ENCODE data around the gene SLC9A2. TPM values are rescaled to one million over a fixed set of nuclear protein-coding genes. Genes with fewer than 3 reads are reported as not detected.

The SLC9A2 gene
- total RNA-seq, 2 donors from 2014 or later: 0.22 TPM; not detected in 1

DNA sequence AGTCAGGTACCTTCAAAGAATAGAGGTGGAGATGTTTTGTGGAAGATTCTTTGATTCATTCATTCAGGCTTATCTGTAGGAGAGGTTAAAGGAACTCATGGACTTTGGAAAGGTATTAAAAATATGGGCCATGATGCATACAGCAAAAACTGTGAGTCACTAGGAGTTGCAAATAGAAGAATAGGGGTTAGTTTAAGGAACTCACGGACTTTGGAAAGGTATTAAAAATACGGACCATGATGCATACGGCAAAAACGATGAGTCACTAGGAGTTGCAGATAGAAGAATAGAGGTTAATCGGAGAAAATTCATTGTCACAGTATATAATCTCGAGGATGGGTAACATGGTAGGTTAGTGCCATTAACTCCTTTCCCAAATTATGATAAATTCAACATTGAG, 41.2 kb downstream of the SLC9A2 start:
- Histone ChIP-seq H3K36me3 (no peaks in the 10 kb centered on the region), H3K4me1 (no peaks in the 10 kb centered on the region), H3K4me3 (no peak overlapping the region), H3K9me3 (no peaks in the 10 kb centered on the region), H3K27ac (no peak overlapping the region), H3K27me3 (no peaks in the 10 kb centered on the region)
- DNase-seq (ENCODE audit: low spot score): no peak
- TF ChIP-seq, protein P1, sequence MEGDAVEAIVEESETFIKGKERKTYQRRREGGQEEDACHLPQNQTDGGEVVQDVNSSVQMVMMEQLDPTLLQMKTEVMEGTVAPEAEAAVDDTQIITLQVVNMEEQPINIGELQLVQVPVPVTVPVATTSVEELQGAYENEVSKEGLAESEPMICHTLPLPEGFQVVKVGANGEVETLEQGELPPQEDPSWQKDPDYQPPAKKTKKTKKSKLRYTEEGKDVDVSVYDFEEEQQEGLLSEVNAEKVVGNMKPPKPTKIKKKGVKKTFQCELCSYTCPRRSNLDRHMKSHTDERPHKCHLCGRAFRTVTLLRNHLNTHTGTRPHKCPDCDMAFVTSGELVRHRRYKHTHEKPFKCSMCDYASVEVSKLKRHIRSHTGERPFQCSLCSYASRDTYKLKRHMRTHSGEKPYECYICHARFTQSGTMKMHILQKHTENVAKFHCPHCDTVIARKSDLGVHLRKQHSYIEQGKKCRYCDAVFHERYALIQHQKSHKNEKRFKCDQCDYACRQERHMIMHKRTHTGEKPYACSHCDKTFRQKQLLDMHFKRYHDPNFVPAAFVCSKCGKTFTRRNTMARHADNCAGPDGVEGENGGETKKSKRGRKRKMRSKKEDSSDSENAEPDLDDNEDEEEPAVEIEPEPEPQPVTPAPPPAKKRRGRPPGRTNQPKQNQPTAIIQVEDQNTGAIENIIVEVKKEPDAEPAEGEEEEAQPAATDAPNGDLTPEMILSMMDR (IDR thresholded peaks at IDR 0.05): no peak

DNA sequence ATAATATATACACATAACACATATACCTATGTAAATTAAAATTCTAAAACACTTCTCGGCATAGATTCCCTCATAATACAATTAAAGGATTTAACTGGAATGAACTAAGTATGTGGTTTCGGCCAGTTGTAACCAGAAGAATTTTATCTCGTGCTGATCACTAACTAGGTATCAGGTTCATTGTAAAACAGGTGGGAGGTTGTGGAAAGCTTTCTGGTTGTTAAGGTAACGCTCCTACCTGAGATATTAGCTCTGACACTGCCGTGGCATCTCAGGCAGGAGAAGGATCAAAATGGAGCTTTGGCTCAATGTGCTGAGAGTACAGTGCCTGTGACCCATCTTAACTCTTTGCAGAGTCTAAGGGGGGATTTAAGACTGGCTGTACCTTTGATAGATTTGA, 42.5 kb downstream of the SLC9A2 start:
- Histone ChIP-seq H3K4me3 (no peak overlapping the region), H3K4me1 (no peaks in the 10 kb centered on the region), H3K9me3 (no peaks in the 10 kb centered on the region), H3K27ac (no peak overlapping the region), H3K27me3 (no peaks in the 10 kb centered on the region), H3K36me3 (no peaks in the 10 kb centered on the region)
- DNase-seq (ENCODE audit: low spot score): no peak
- TF ChIP-seq, protein P1 (IDR thresholded peaks at IDR 0.05): no peak

DNA sequence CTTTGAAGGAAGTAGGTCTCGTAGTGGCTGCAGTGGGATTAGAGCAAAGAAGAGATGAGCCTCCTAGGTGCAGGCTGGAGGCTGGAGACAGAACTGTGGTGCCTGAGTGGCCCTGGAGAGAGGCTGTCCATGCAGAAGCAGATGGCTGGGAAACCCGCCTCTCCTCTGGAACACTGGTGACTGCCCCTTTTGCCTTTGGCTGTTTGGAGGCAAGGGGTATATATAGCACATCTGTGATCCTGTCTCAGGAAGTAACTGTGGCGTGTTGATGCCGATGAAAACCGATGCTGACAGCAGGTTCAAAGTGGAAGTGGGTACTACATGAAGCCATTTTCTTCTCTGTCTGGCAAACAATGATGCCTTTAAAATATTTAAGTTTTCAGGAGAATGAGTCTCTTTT, 43.5 kb downstream of the SLC9A2 start:
- Histone ChIP-seq H3K27me3 (no peaks in the 10 kb centered on the region), H3K36me3 (no peaks in the 10 kb centered on the region), H3K27ac (no peak overlapping the region), H3K4me3 (no peak overlapping the region), H3K9me3 (no peaks in the 10 kb centered on the region), H3K4me1 (no peaks in the 10 kb centered on the region)
- TF ChIP-seq, protein P1 (IDR thresholded peaks at IDR 0.05): no peak
- DNase-seq (ENCODE audit: low spot score): no peak

DNA sequence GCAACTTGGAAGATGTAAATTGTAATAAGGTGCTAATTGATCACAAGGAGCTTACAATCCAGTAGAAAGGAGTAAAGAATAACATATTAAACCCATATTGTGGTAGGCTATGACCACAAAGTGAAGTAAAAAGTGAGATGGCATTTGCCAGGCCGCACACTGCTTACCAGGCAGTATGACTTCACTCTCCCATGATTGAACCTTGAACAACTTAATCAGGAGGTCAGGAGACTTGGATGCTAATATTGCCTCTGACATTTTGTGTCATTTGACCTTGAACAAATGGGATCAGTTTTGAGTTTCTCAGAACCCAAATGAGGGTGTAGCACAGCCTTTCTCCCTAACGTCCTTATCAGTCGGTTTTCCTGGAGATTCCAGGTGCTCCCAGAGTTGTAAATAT, 44.0 kb downstream of the SLC9A2 start:
- DNase-seq (ENCODE audit: low spot score): no peak
- TF ChIP-seq, protein P1 (IDR thresholded peaks at IDR 0.05): no peak
- Histone ChIP-seq H3K4me3 (no peak overlapping the region), H3K9me3 (no peaks in the 10 kb centered on the region), H3K36me3 (no peaks in the 10 kb centered on the region), H3K27ac (no peak overlapping the region), H3K4me1 (no peaks in the 10 kb centered on the region), H3K27me3 (no peaks in the 10 kb centered on the region)

DNA sequence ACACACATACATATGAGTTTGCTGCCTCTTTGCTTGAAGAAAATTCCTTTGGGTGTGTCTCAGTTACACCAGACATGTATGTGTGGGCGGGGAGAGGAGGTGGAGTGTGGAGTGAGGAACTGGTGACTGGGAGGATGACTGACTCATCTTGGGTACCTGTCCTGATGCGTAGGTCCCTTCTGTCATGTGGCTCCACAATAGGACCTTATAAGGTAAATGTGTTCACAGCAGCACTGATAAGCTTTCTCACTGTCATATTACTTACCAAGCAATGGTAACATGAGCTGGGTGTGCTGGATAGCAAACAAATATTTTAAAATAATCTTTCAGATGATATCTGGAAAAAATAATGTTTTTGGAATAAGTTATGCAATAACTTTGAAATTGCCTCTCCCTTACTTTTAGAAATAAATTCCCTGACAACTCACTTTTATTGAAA, 45.1 kb downstream of the SLC9A2 start:
- Histone ChIP-seq H3K4me1 (no peaks in the 10 kb centered on the region), H3K36me3 (no peaks in the 10 kb centered on the region), H3K9me3 (no peaks in the 10 kb centered on the region), H3K4me3 (no peak overlapping the region), H3K27me3 (no peaks in the 10 kb centered on the region), H3K27ac (no peak overlapping the region)
- TF ChIP-seq, protein P1 (IDR thresholded peaks at IDR 0.05): no peak
- DNase-seq (ENCODE audit: low spot score): no peak

DNA sequence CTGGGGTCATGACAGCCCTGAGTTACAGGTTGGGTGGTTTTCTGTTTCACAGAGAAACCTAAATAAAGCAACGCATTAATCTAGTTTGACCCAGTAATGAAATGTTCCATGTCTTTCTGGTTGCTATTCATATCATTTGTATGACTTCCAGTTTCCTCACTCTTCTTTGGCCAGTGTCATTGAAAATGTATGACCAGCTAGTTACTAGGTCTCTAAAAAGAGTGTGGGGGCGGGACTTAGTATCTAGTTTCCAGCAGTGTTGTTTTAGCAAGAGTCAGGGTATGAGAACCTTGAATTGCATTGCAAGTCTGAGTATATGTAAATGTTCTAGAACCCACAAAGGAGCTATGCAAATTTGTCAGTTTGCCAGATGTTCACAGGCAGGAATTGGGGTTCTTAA, 47.7 kb downstream of the SLC9A2 start:
- H3K36me3 ChIP-seq: no peaks in the 10 kb centered on the region
- TF ChIP-seq, protein P1 (IDR thresholded peaks at IDR 0.05): no peak
- H3K27ac ChIP-seq: no peak overlapping the region
- DNase-seq (ENCODE audit: low spot score): no peak
- no peak overlapping the region for H3K4me3 ChIP-seq
- no peaks in the 10 kb centered on the region for H3K4me1 ChIP-seq
- H3K9me3 ChIP-seq: no peaks in the 10 kb centered on the region
- no peaks in the 10 kb centered on the region for H3K27me3 ChIP-seq

Data from right atrium auricular region (tissue), 2 donors.